ENCODE data around the gene B3GALNT1.

B3GALNT1 gene, protein sequence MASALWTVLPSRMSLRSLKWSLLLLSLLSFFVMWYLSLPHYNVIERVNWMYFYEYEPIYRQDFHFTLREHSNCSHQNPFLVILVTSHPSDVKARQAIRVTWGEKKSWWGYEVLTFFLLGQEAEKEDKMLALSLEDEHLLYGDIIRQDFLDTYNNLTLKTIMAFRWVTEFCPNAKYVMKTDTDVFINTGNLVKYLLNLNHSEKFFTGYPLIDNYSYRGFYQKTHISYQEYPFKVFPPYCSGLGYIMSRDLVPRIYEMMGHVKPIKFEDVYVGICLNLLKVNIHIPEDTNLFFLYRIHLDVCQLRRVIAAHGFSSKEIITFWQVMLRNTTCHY

GRCh38 chr3:161104561-161105551, at the start of gene B3GALNT1:
B3GALNT1 (minus strand) TSS chr3:161105349; CDS start chr3:161086754, 18,595 bp downstream.
- DNase-seq: peak; percentile 52

GRCh38 chr3:161153480-161153879, 48.3 kb upstream of the B3GALNT1 start:
- no peak for DNase-seq

- DNase-seq: no peak
These were observed 44.9 kb upstream of the B3GALNT1 start for GRCh38 chr3:161150001-161150525.

GRCh38 chr3:161149529-161149928, 44.4 kb upstream of the B3GALNT1 start:
- DNase-seq: no peak

- no peak for DNase-seq
These were observed 43.8 kb upstream of the B3GALNT1 start for GRCh38 chr3:161148832-161149475.

DNA sequence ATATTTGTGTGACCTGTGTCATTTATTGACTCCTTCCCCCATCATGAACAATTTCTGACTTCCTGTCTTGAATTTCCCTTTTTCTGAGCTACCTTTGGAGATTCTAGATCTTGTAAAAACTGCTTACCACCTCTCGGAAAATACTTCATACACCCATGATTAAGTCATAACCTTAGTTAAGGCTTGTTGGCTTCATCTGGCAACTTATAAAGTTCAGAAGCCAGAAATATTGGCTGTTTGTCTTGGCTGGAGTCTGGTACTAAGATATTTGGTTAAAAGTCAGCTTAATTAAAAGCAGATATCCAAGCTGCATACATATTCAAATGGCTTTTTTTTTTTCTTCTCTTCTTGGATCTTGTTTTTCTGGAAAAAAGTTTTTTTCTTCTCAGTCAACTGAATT, 37.3 kb upstream of the B3GALNT1 start:
- no peak for DNase-seq

DNA sequence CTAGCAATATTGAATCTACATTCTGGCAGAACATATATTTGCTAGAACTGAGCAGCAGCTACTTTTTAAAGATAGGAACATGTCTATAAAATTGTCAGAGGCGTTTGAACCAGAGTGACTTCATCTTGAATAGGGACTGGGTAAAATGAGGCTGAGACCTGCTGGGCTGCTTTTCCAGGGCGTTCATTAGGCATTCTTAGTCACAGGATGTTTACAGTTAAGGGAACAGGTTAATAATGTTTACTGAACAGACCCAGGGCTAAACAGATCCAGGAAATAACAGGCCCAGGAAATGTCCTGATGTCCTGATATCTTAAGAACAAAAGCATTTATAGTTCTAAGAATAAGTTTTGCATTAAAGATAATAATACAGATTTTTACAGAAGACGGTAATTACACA, 34.5 kb upstream of the B3GALNT1 start:
- no peak for DNase-seq

DNA sequence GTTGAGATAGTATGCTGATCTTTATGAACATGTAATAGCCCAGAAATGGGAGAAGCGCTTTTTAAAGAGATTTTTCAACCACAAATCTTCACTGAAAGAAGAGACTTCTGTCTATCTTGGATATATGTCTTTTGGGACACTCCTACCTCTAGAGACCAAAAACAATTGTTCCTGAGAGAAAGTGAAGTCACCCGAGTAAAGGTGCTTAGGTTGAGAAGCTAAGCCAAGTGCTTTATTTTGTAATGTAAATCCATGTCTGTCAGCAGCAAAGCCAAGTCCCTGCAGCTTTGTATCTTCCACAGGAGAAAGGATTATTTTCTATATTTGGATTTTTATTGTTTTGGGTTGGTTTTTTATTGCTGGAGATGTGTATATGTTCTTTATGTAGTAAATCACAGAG, 32.1 kb upstream of the B3GALNT1 start:
- DNase-seq: no peak

- DNase-seq: no peak
These were observed 27.2 kb upstream of the B3GALNT1 start for GRCh38 chr3:161132391-161132790.

- no peak for DNase-seq
These were observed 21.3 kb upstream of the B3GALNT1 start for GRCh38 chr3:161126495-161126894.

DNA sequence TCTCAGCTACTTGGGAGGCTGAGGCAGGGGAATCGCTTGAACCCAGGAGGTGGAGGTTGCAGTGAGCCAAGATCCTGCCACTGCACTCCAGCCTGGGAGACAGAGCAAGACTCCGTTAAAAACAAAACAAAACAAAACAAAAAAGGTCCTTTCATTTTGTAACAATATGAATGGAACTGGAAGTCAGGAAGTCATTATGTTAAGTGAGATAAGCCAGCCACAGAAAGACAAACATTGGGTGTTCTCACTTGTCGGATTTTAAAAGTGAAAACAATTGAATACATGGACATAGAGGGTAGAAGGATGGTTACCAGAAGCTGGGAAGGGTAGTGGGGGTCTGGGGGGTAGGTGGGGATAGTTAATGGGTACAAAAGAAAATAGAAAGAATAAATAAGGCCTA, 12.5 kb upstream of the B3GALNT1 start:
- DNase-seq: no peak

DNA sequence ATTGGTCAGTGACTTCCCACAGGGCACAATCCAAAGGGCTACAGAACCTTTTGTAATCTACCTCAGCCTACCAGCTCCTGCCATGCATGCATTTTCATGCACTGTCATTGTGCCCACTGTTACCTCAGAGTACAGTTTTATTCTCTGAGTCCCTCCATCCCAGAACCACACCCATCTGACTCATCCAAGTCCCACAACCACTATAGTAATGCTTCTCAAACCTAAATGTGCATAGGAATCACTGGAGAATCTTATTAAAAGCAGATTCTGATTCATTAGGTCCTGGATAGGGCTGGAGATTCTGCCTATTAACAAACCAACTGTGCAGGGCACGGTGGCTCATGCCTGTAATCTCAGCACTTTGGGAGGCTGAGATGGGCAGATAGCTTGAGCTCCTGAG, 3.7 kb upstream of the B3GALNT1 start:
- no peak for DNase-seq

- no peak for DNase-seq
These were observed 2.2 kb upstream of the B3GALNT1 start for GRCh38 chr3:161107311-161107710.

- no peak for DNase-seq
These were observed 1.3 kb downstream of the B3GALNT1 start for GRCh38 chr3:161103776-161104385.

- no peak for DNase-seq
These were observed 3.5 kb downstream of the B3GALNT1 start for GRCh38 chr3:161101609-161102008.

- no peak for DNase-seq
These were observed 4.2 kb downstream of the B3GALNT1 start for GRCh38 chr3:161100994-161101393.

DNA sequence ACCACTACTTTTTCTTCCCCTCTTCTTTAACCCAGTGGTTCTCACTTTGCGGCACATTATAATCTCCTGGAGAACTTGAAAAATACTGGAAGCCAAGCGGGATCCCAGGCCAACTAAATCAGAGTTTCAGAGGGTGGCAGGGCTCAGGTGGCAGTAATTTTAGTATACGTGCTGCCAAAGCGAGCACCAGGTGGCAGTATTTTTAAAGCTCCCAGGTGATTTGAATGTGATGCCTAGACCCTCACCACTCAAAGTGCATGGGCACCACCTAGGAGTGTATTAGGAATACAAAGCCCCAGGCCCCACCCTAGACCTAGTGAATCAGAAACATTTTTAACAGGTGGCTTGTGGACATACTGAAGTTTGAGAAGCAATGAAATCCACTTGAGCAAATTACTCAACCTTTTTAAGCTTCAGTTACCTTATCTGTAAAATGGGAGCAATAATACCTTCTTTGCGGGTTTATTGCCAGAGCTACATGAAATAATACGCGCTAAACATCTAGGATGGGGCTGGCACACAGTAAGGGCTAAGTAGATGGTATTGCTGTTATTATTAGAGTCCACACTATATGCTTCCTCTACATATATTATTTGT, 8.3 kb downstream of the B3GALNT1 start:
- no peak for DNase-seq

DNA sequence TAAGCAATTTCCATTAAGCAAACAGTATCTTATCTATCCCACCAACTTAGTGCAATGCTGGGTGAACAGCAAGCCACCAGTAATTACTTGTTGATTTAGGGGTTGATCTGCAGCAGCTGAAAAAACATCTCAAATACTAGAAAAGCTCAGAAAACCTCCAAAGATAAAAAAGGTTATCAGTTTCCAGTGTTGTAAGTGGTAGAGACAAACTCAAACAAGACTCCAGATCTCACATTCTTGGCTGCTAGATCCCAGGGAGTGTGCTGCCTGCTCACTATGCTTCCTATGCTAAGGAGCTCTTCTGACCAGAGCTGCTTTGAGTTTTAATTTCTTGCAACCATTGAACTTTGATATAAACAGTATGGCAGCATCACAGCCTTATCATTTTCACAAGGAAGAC, 11.3 kb downstream of the B3GALNT1 start:
- no peak for DNase-seq

DNA sequence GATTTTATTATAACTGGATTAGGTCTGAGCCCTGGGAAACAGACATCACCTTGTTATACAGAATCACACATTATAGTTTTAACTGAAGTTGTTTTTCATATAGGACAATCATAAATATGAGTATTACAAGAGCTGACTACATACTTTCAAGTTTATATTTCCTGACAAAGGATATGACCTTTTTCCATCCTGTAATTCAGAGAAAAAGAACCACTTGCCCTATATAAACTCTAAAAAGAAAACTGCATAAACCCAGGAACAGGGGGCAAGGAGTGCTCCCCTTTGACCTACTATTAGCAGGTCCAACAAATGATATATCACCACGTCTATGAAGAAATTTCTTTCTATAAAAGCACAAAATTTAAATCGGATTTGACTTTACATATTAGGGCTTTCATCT, 20.9 kb downstream of the B3GALNT1 start:
- no peak for DNase-seq

DNA sequence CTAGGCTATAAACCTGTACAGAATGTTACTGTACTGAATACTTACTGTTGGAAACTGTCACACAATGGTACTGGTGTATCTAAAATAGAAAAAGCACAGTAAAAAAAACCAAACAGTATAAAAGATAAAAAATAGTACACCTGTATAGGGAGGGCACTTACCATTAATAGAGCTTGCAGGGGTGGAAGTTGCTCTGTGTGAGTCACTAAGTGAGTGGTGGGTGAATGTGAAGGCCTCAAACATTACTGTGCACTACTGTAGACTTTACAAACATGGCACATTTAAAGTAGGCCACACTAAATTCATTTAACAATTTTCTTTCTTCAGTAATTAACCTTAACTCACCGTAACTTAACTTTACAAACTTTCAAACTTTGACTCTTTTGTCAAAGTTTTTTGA, 22.0 kb downstream of the B3GALNT1 start:
- no peak for DNase-seq

DNA sequence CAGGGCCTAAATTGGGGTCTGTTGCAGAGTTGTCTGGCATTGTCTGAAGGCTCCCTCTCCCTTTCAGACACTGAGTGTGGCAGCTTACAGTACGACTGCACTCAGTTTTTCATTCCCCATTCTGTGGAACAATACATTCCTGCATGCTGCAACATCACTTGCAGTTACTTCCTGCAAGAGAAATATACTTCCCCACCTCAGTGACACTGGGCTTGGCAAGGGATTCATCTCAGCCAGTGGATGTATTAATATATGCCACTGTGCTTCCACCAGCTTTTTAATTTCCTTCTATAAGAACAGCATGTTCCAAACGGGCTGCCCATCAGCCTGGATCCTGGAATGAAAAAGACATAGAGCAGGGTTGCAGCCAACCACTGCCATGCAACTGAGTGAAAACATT, 23.1 kb downstream of the B3GALNT1 start:
- DNase-seq: no peak

- no peak for DNase-seq
These were observed 23.5 kb downstream of the B3GALNT1 start for GRCh38 chr3:161081633-161082032.
